Measurements from ENCODE around the gene CAMSAP3.

DNA sequence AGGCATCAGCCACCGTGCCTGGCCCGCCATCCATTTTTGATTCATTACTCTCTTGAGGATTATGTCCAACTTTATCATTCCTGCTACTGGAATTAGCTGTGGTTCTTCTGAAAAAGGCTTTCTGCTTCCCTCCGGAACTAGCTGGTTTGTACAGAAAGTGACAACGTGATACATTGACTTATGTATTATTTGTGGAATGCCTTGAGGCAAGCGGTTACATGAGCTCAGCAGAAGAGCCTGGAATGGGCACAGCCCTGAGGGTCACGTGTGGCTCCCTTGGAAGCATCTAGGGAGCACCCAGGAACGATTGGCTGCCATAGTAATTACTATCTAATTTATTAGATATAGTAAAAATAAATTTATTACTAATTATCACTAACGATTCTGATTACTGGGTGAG, 58.7 kb downstream of the CAMSAP3 start:
- TF ChIP-seq, protein P1, sequence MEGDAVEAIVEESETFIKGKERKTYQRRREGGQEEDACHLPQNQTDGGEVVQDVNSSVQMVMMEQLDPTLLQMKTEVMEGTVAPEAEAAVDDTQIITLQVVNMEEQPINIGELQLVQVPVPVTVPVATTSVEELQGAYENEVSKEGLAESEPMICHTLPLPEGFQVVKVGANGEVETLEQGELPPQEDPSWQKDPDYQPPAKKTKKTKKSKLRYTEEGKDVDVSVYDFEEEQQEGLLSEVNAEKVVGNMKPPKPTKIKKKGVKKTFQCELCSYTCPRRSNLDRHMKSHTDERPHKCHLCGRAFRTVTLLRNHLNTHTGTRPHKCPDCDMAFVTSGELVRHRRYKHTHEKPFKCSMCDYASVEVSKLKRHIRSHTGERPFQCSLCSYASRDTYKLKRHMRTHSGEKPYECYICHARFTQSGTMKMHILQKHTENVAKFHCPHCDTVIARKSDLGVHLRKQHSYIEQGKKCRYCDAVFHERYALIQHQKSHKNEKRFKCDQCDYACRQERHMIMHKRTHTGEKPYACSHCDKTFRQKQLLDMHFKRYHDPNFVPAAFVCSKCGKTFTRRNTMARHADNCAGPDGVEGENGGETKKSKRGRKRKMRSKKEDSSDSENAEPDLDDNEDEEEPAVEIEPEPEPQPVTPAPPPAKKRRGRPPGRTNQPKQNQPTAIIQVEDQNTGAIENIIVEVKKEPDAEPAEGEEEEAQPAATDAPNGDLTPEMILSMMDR (IDR thresholded peaks at IDR 0.05; ENCODE audit: borderline replicate concordance, extremely low read depth, low read length, poor library complexity, severe bottlenecking), result no peak
- no peak for TF ChIP-seq EZH2 (IDR thresholded peaks at IDR 0.05; ENCODE audit: borderline replicate concordance, low read depth, low read length, severe bottlenecking)

Data from DND-41 (cell line).